GM10266 (cell line): ENCODE measurements around the gene ADGRV1.

Source experiments
- DNase-seq: peaks from one replicate; pipeline ENCODE4 v3.0.0; 2012; ENCODE audit errors: extremely low spot score
- CTCF ChIP-seq: IDR thresholded peaks from 2 replicates; pipeline ENCODE4 v1.5.1; 2012; ENCODE audit warnings: mild to moderate bottlenecking, low read depth; ENCODE audit not compliant: control insufficient read depth, insufficient read depth; ENCODE audit errors: missing control alignments

The ADGRV1 gene

GRCh38 chr5:90545511-90545910, 13.1 kb upstream of the ADGRV1 start:
- DNase-seq: no peak
- TF ChIP-seq CTCF: no peak

GRCh38 chr5:90546216-90546837, 12.3 kb upstream of the ADGRV1 start:
- no peak for TF ChIP-seq CTCF
- DNase-seq: no peak

GRCh38 chr5:90547072-90547536, 11.5 kb upstream of the ADGRV1 start:
- no peak for TF ChIP-seq CTCF
- no peak for DNase-seq

- no peak for DNase-seq
Measured at GRCh38 chr5:90548069-90548593, 10.5 kb upstream of the ADGRV1 start.

GRCh38 chr5:90549223-90549622, 9.4 kb upstream of the ADGRV1 start:
- no peak for DNase-seq
- TF ChIP-seq CTCF: no peak

More at GRCh38 chr5:90548069-90548593, 10.5 kb upstream of the ADGRV1 start:
- TF ChIP-seq CTCF: no peak

- no peak for TF ChIP-seq CTCF
- no peak for DNase-seq
Measured at GRCh38 chr5:90549729-90550275, 8.8 kb upstream of the ADGRV1 start.

GRCh38 chr5:90550963-90551362, 7.6 kb upstream of the ADGRV1 start:
- no peak for DNase-seq
- TF ChIP-seq CTCF: no peak
